H1 (cell line): ENCODE measurements around the gene BAIAP2. TPM values are rescaled to one million over a fixed set of nuclear protein-coding genes. Genes with fewer than 3 reads are reported as not detected.

Source experiments
- CTCF ChIP-seq, 3 experiments: IDR thresholded peaks; 1 replicate in 2 of 3; 2 replicates in 1 of 3; pipeline versions ENCODE4 v1.5.1 to v1.6.1; 2011; ENCODE audit warnings: low read length in 3 of 3, mild to moderate bottlenecking in 3 of 3, inconsistent platforms in 2 of 3, low read depth in 1 of 3, moderate library complexity in 1 of 3; ENCODE audit not compliant: insufficient read depth in 1 of 3; ENCODE audit errors: control extremely low read depth in 1 of 3
- SP4 ChIP-seq: IDR thresholded peaks from 2 replicates; pipeline ENCODE4 v1.6.1; 2012; ENCODE audit warnings: low read length, inconsistent platforms
- polyA plus RNA-seq, 7 experiments: library from polyadenylated mRNA; depleted of rRNA in 3 of 7; stranded (reverse) in 5 of 7; unstranded in 2 of 7; fragments of >200 nt in 5 of 7; fragments of 200-250 nt in 2 of 7; gene quantifications; 1 replicate in 5 of 7; 2 replicates in 1 of 7; 4 replicates in 1 of 7; pipeline versions ENCODE4 v1.2.1 to v1.2.3, GENCODE V29; 2011 to 2013; ENCODE audit warnings: missing spikeins in 2 of 7, mixed read lengths in 2 of 7
- total RNA-seq: library from RNA; stranded (reverse); fragmentation: NEBNext Ultra II Directional; extraction: Animal tissue kit (Norgen Biotek cat#: 25700); gene quantifications from 2 replicates; pipeline ENCODE4 v1.2.1, GENCODE V29; 2021

BAIAP2 gene
- total and polyA plus RNA-seq, 2 of the 8 experiments (the other 6 are each of a cell fraction or from before 2014, with no cell fraction given), result 10.0 to 22.8 TPM

GRCh38 chr17:81031566-81032550, 3.1 kb upstream of the BAIAP2 start (continued):
- TF ChIP-seq CTCF (IDR thresholded peaks at IDR 0.05; ENCODE audit: control extremely low read depth in 1 of 3, insufficient read depth in 1 of 3, low read depth in 1 of 3, low read length in 3 of 3) (no peak), SP4 (no peak)
